ENCODE measurements around the gene ANAPC4. TPM values are rescaled to one million over a fixed set of nuclear protein-coding genes. Genes with fewer than 3 reads are reported as not detected.
"Not testable (repeated sequence)": the region's sequence is repeated elsewhere in the genome, so short reads cannot be mapped to it uniquely, and the experiment has no call there.

ANAPC4 gene
- total and polyA plus RNA-seq, 11 donors = 6.7 to 15.5 (median 11.7) TPM

- Histone ChIP-seq H3K4me3 (no peak overlapping the region), H3K36me3 (peaks cover 0 to 52% (median 20%) of the 10 kb centered on the region in 9 donors), H3K27ac (no peak overlapping the region)
Measured at GRCh38 chr4:25367877-25368276, 9.2 kb upstream of the ANAPC4 start.

GRCh38 chr4:25368315-25368714 lies 8.7 kb upstream of the ANAPC4 start:
- ATAC-seq = peak in 1 of 4 donors; percentile 18
- H3K4me3 ChIP-seq = no peak overlapping the region
- no peaks in the 10 kb centered on the region for H3K27me3 ChIP-seq
- H3K9me3 ChIP-seq = no peaks in the 10 kb centered on the region
- 67 to 71% (median 69%) methylated on average over 6 of the region's 6 CpGs for WGBS, 4 donors
- DNase-seq = no peak
- no peaks in the 10 kb centered on the region for H3K4me1 ChIP-seq
- no peak for TF ChIP-seq POLR2A (IDR thresholded peaks at IDR 0.05)
- no peak for TF ChIP-seq CTCF (IDR thresholded peaks at IDR 0.05)
- intact Hi-C loops (cut with DNase I) = loop anchor here in 7 of 10 donors (5.0 to 10.0 kb wide), 5 partner anchors 184 to 384 kb away; partner anchors contain the start of gene SEPSECS (in 1 of the 7)
- peaks cover 0 to 49% (median 20%) of the 10 kb centered on the region in 9 donors for H3K36me3 ChIP-seq
- no peak overlapping the region for H3K27ac ChIP-seq

More at GRCh38 chr4:25367877-25368276, 9.2 kb upstream of the ANAPC4 start:
- no peak for ATAC-seq
- Histone ChIP-seq H3K9me3 (no peaks in the 10 kb centered on the region), H3K27me3 (no peaks in the 10 kb centered on the region), H3K4me1 (no peaks in the 10 kb centered on the region)
- DNase-seq = no peak
- intact Hi-C loops (cut with DNase I) = loop anchor here in 7 of 10 donors (5.0 to 10.0 kb wide), 5 partner anchors 183 to 383 kb away; partner anchors contain the start of gene SEPSECS (in 1 of the 7)
- TF ChIP-seq POLR2A (IDR thresholded peaks at IDR 0.05) = no peak
- no peak for TF ChIP-seq CTCF (IDR thresholded peaks at IDR 0.05)

- DNase-seq (no peak), ATAC-seq (no peak)
- 72 to 87% (median 79%) methylated on average over 2 of the region's 2 CpGs for WGBS, 4 donors
- H3K36me3 ChIP-seq = peaks cover 0 to 35% (median 8%) of the 10 kb centered on the region in 9 donors
- H3K27me3 ChIP-seq = no peaks in the 10 kb centered on the region
- no peaks in the 10 kb centered on the region for H3K4me1 ChIP-seq
- H3K27ac ChIP-seq = no peak overlapping the region
- no peak overlapping the region for H3K4me3 ChIP-seq
- H3K9me3 ChIP-seq = no peaks in the 10 kb centered on the region
- TF ChIP-seq POLR2A (IDR thresholded peaks at IDR 0.05) (no peak), CTCF (IDR thresholded peaks at IDR 0.05) (no peak)
- intact Hi-C loops (cut with DNase I) = loop anchor here in 3 of 10 donors (10.0 kb wide), 3 partner anchors 135 to 885 kb away; partner anchors contain the start of gene PI4K2B (in 1 of the 3)
Measured at GRCh38 chr4:25370242-25370641, 6.8 kb upstream of the ANAPC4 start.

DNA sequence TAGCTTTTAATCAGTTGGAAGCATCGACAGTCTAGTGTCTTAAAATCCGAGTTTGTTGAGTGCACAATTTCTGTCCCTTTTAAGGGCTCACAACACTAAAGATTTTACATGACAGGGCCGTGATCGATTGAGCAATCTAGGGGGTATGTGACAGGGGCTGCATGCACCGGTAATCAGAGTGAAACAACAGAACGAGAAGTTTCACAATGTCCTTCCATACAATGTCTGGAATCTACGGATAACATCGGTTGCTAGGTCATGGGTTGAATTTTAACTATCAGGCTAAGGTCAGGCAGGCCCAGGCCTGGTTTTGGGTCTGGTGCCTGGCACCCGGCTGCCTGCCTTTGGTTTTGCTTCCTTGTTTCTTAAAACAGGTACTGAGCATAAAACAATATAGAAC lies 4.5 kb upstream of the ANAPC4 start:
- H3K27me3 ChIP-seq, H3K9me3 ChIP-seq, H3K4me1 ChIP-seq, H3K27ac ChIP-seq, H3K4me3 ChIP-seq, DNase-seq, ATAC-seq: not testable (repeated sequence)
- peaks cover 0 to 27% (median 4%) of the 10 kb centered on the region in 9 donors for H3K36me3 ChIP-seq
- intact Hi-C loops (cut with DNase I) = loop anchor here in 3 of 10 donors (10.0 kb wide), 3 partner anchors 138 to 888 kb away; partner anchors contain the start of gene PI4K2B (in 1 of the 3)
- 83 to 90% (median 84%) methylated on average over 9 of the region's 9 CpGs for WGBS, 4 donors

Measured in heart left ventricle (tissue), 16 donors.